B cell (primary cell): ENCODE data around the gene MFSD6.

Experiments
- CTCF ChIP-seq: fragments of 200-600 bp; IDR thresholded peaks from one replicate; pipeline ENCODE4 v1.8.0; 2022; ENCODE audit warnings: antibody characterized with exemption, mild to moderate bottlenecking
- EZH2 ChIP-seq: IDR thresholded peaks from 2 replicates; pipeline ENCODE4 v1.6.1; 2012; ENCODE audit warnings: borderline replicate concordance, low read depth, mild to moderate bottlenecking, moderate library complexity, low read length; ENCODE audit not compliant: insufficient read depth, poor library complexity, severe bottlenecking

GRCh38 chr2:190527918-190528317 lies 119.8 kb downstream of the MFSD6 start:
- TF ChIP-seq CTCF = no peak
- no peak for TF ChIP-seq EZH2
